ENCODE measurements around the gene ST14. TPM values are rescaled to one million over a fixed set of nuclear protein-coding genes. Genes with fewer than 3 reads are reported as not detected.

ST14 gene
- total RNA-seq, 1 donor from 2014 or later = 43.2 TPM

- Histone ChIP-seq H3K27me3 (no peaks in the 10 kb centered on the region), H3K4me3 (no peak overlapping the region), H3K4me1 (no peaks in the 10 kb centered on the region), H3K27ac (no peak overlapping the region), H3K36me3 (peaks cover 0 to 6% of the 10 kb centered on the region in 2 donors), H3K9me3 (no peaks in the 10 kb centered on the region)
- TF ChIP-seq POLR2AphosphoS5 (IDR thresholded peaks at IDR 0.05; ENCODE audit: insufficient read depth in 1 of 2, low read depth in 1 of 2) = no peak
- no peak for DNase-seq (ENCODE audit: extremely low spot score in 2 of 2)
- intact Hi-C loops (cut with DNase I) = no loop called here
These were observed 37.9 kb downstream of the ST14 start for GRCh38 chr11:130197386-130198035.

- H3K27ac ChIP-seq = no peak overlapping the region
- DNase-seq (ENCODE audit: extremely low spot score in 2 of 2) = no peak
- H3K9me3 ChIP-seq = no peaks in the 10 kb centered on the region
- no peak overlapping the region for H3K4me3 ChIP-seq
- TF ChIP-seq POLR2AphosphoS5 (IDR thresholded peaks at IDR 0.05; ENCODE audit: insufficient read depth in 1 of 2, low read depth in 1 of 2) (no peak), CTCF (IDR thresholded peaks at IDR 0.05) (no peak), POLR2A (IDR thresholded peaks at IDR 0.05) (no peak)
- no peaks in the 10 kb centered on the region for H3K27me3 ChIP-seq
- intact Hi-C loops (cut with DNase I) = no loop called here
- H3K4me1 ChIP-seq = no peaks in the 10 kb centered on the region
- H3K36me3 ChIP-seq = peaks cover 0 to 6% of the 10 kb centered on the region in 2 donors
These were observed 38.7 kb downstream of the ST14 start for GRCh38 chr11:130198292-130198691.

GRCh38 chr11:130198964-130199363 lies 39.4 kb downstream of the ST14 start:
- Histone ChIP-seq H3K27ac (no peak overlapping the region), H3K36me3 (peaks cover 0 to 6% of the 10 kb centered on the region in 2 donors), H3K9me3 (no peaks in the 10 kb centered on the region), H3K4me1 (no peaks in the 10 kb centered on the region), H3K4me3 (no peak overlapping the region), H3K27me3 (no peaks in the 10 kb centered on the region)
- no peak for DNase-seq (ENCODE audit: extremely low spot score in 2 of 2)
- intact Hi-C loops (cut with DNase I) = no loop called here
- TF ChIP-seq CTCF (IDR thresholded peaks at IDR 0.05) (no peak), POLR2AphosphoS5 (IDR thresholded peaks at IDR 0.05; ENCODE audit: insufficient read depth in 1 of 2, low read depth in 1 of 2) (no peak), POLR2A (IDR thresholded peaks at IDR 0.05) (no peak)

- Histone ChIP-seq H3K9me3 (no peaks in the 10 kb centered on the region), H3K27ac (no peak overlapping the region), H3K36me3 (peaks cover 0 to 6% of the 10 kb centered on the region in 2 donors), H3K4me3 (no peak overlapping the region), H3K4me1 (no peaks in the 10 kb centered on the region), H3K27me3 (no peaks in the 10 kb centered on the region)
- DNase-seq (ENCODE audit: extremely low spot score in 2 of 2) = no peak
- no peak for TF ChIP-seq POLR2AphosphoS5 (IDR thresholded peaks at IDR 0.05; ENCODE audit: insufficient read depth in 1 of 2, low read depth in 1 of 2)
- TF ChIP-seq CTCF (IDR thresholded peaks at IDR 0.05) = no peak
- TF ChIP-seq POLR2A (IDR thresholded peaks at IDR 0.05) = no peak
- intact Hi-C loops (cut with DNase I) = no loop called here
These were observed 40.2 kb downstream of the ST14 start for GRCh38 chr11:130199792-130200191.

GRCh38 chr11:130201026-130201425 lies 41.4 kb downstream of the ST14 start:
- Histone ChIP-seq H3K27ac (no peak overlapping the region), H3K4me1 (no peaks in the 10 kb centered on the region), H3K27me3 (no peaks in the 10 kb centered on the region), H3K36me3 (peaks cover 0 to 6% of the 10 kb centered on the region in 2 donors), H3K9me3 (no peaks in the 10 kb centered on the region), H3K4me3 (no peak overlapping the region)
- intact Hi-C loops (cut with DNase I) = no loop called here
- DNase-seq (ENCODE audit: extremely low spot score in 2 of 2) = no peak
- TF ChIP-seq POLR2A (IDR thresholded peaks at IDR 0.05) (no peak), CTCF (IDR thresholded peaks at IDR 0.05) (no peak), POLR2AphosphoS5 (IDR thresholded peaks at IDR 0.05; ENCODE audit: insufficient read depth in 1 of 2, low read depth in 1 of 2) (no peak)

Data from vagina (tissue), 2 donors.